Right lung (tissue), 10 donors: Measurements from ENCODE around the gene ARHGAP27. TPM values are rescaled to one million over a fixed set of nuclear protein-coding genes. Genes with fewer than 3 reads are reported as not detected.
"Not testable (repeated sequence)": the region's sequence is repeated elsewhere in the genome, so short reads cannot be mapped to it uniquely, and the experiment has no call there.

Experiments
- DNase-seq, 2 donors: peaks; one replicate each; pipeline ENCODE4 v3.0.0-alpha.2; 2013
- long read RNA-seq, 8 donors: transcript quantifications; one replicate each; lab custom pipeline, GENCODE V29; 2026
- polyA plus RNA-seq, 5 donors: library from polyadenylated mRNA; unstranded; fragments of 120-200 nt; gene quantifications; one replicate each; pipeline versions ENCODE4 v1.2.1 to v1.2.3, GENCODE V29; 2013; ENCODE audit warnings: inconsistent platforms in 1 of 5, low replicate concordance in 1 of 5; ENCODE audit not compliant: insufficient read length in 5 of 5, insufficient read depth in 1 of 5

ARHGAP27 gene, protein sequence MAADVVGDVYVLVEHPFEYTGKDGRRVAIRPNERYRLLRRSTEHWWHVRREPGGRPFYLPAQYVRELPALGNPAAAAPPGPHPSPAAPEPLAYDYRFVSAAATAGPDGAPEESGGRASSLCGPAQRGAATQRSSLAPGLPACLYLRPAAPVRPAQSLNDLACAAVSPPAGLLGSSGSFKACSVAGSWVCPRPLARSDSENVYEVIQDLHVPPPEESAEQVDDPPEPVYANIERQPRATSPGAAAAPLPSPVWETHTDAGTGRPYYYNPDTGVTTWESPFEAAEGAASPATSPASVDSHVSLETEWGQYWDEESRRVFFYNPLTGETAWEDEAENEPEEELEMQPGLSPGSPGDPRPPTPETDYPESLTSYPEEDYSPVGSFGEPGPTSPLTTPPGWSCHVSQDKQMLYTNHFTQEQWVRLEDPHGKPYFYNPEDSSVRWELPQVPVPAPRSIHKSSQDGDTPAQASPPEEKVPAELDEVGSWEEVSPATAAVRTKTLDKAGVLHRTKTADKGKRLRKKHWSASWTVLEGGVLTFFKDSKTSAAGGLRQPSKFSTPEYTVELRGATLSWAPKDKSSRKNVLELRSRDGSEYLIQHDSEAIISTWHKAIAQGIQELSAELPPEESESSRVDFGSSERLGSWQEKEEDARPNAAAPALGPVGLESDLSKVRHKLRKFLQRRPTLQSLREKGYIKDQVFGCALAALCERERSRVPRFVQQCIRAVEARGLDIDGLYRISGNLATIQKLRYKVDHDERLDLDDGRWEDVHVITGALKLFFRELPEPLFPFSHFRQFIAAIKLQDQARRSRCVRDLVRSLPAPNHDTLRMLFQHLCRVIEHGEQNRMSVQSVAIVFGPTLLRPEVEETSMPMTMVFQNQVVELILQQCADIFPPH
- polyA plus RNA-seq = 10 to 100 TPM; 18.7 to 34.2 (median 24.8) TPM
- long read RNA-seq, donor 1, partial matches to known transcripts = 0 of 5 reads
- long read RNA-seq, donor 1, other reads (novel, unspliced or antisense) = 0 of 5 reads
- long read RNA-seq, donor 2 = 0 reads
- long read RNA-seq, donor 3, partial matches to known transcripts = 0 of 5 reads
- long read RNA-seq, donor 3, other reads (novel, unspliced or antisense) = 0 of 5 reads
- long read RNA-seq, donor 4 = 0 reads
- long read RNA-seq, donor 5, partial matches to known transcripts = 0 of 1 reads
- long read RNA-seq, donor 5, other reads (novel, unspliced or antisense) = 0 of 1 reads
- long read RNA-seq, donor 6, partial matches to known transcripts = 0 of 2 reads
- long read RNA-seq, donor 6, other reads (novel, unspliced or antisense) = 0 of 2 reads
- long read RNA-seq, donor 7, partial matches to known transcripts = 0 of 4 reads
- long read RNA-seq, donor 7, other reads (novel, unspliced or antisense) = 0 of 4 reads
- long read RNA-seq, donor 8 = 0 reads

DNA sequence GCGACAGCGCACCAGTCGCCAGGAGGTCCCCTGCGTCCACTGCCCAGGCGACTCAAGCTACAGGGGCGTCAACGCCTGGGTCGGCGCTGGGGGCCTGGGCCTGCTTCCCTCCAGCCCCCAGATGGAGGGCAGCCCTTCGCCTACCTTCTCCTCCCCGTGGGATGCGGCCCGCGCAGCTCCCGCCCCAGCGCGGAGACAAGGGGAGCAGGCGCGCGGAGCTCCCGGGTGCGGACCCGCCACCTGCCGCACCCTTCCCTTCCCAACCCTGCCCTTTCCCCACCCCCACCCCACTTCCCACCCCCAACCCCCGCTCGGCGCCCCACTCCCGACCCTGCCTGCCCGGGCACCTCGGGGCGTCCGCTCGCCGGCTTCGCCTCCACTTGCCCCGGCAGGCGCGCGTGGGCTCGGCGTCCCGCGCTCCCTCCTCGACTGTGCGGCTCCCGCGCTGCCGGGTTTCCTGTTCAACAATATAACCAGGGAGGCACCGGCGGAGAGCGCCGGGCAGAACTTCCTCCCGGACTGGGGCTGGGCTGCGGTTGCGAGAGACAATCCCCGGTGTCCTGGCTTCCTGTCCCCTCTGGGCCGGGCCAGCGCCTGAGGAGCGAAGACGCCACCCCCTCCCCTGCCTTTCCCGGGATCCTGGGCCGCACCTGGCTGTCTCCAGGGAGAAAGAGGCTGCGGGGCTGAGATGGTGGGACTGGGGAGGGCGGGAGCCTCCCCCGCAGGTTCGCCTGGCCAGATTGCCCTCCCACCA is at the start of gene ARHGAP27:
Gene ARHGAP27 (minus strand): TSS at position 466 of the 754 bp plus-strand sequence. CDS start 2,591 bp downstream, outside the sequence.
- no peak for DNase-seq

GRCh38 chr17:45482317-45482716 is 49.6 kb upstream of the ARHGAP27 start:
- DNase-seq = not testable (repeated sequence)

- not testable (repeated sequence) for DNase-seq
Observed at GRCh38 chr17:45475436-45475835, 42.8 kb upstream of the ARHGAP27 start.

- not testable (repeated sequence) for DNase-seq
Observed at GRCh38 chr17:45472249-45472648, 39.6 kb upstream of the ARHGAP27 start.

DNA sequence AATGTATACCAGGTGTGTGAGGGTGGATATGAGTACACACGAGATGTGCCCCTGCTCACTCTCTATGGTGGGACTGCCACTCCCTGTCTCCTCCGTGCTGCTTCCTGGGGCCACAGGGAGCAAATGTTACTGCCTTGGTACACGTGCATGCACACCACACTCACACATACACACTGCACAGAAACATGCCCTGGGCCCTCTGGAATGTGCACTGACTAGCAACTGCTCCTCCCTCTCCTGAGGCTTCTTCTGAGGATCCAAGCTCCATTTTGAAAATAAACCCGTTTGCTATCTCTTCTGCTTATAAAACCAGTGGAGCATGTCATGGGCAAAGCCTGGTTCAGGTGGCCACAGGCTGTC is 36.5 kb upstream of the ARHGAP27 start:
- DNase-seq = not testable (repeated sequence)

DNA sequence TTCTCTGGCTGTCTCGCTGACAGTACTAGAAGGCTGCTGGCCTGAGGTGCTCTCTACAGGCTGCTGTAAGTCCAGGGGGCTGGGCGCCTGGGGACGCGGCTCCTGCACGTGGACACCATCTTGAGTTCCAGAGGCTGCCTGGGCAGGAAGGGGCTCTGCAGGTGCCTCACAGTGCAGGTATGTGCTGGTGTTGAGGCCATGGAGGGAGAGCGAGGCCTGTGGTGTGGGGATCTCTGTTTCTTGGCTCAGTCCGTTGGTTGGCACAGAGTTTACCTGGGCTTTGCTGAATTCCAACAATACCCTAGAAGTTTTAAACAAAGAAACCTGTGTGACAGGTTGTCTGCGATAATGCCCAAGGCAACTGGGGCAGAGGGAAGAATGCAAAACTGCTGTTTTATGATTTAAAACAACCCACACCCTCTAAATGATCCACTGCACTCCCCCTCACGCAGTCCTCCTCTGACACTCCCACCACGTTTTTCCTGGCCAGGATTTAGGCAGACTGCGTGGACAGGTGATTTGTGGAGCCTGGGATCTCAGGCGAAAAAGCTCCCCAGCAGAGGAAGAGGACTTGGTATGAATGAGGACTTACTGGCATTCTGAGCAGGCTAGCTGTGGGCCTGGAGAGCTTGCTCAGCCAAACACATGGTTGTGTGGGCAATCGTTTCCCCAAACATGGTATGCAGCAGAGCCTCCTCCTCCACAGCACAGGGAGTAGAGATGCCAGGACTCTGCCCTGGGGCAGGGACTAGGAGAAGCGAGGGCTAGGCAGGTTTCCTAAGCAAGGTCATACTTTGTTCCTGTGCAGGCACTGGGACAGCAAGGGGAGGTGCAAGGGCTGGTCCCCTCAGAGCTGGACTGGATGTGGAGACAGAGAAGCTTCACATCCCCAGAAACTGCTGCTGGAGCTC is 35.9 kb upstream of the ARHGAP27 start:
- not testable (repeated sequence) for DNase-seq

GRCh38 chr17:45461524-45462327 is 29.1 kb upstream of the ARHGAP27 start:
- not testable (repeated sequence) for DNase-seq

DNA sequence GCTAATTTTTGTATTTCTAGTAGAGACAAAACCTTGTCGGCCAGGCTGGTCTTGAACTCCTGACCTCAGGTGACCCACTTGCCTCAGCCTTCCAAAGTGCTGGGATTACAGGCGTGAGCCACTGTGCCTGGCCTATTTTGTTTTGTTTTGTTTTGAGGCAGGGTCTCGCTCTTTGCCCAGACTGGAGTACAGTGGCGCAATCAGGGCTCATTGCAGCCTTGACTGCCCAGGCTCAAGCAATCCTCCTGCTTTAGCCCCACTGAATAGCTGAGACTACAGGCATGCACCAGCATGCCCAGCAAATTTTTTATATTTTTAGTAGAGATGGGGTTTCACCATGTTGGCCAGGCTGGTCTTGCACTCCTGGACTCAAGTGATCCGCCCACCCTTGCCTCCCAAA is 27.8 kb upstream of the ARHGAP27 start:
- DNase-seq = not testable (repeated sequence)

GRCh38 chr17:45454341-45454740 is 21.7 kb upstream of the ARHGAP27 start:
- not testable (repeated sequence) for DNase-seq

DNA sequence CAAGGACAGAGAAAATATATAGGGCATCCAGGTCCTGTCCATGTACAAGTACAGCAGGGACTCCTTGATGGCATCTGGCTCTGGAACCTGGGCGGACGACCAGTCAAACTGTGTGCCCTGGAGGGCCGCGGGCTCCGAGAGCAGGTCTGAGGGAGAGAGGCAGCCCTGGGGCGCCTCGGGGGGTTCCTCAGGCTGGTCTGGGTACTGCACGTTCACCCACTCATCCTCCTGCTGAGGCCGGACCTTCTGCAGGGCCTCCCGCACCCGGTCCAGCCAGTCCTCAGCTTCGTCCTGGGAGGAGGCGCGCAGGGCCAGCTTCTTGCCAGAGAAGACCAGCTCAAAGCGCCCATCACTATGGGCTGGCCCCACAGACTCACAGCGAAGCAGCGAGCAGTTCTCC is 21.1 kb upstream of the ARHGAP27 start:
- DNase-seq = not testable (repeated sequence)

GRCh38 chr17:45453225-45453534 is 20.5 kb upstream of the ARHGAP27 start:
- not testable (repeated sequence) for DNase-seq

DNA sequence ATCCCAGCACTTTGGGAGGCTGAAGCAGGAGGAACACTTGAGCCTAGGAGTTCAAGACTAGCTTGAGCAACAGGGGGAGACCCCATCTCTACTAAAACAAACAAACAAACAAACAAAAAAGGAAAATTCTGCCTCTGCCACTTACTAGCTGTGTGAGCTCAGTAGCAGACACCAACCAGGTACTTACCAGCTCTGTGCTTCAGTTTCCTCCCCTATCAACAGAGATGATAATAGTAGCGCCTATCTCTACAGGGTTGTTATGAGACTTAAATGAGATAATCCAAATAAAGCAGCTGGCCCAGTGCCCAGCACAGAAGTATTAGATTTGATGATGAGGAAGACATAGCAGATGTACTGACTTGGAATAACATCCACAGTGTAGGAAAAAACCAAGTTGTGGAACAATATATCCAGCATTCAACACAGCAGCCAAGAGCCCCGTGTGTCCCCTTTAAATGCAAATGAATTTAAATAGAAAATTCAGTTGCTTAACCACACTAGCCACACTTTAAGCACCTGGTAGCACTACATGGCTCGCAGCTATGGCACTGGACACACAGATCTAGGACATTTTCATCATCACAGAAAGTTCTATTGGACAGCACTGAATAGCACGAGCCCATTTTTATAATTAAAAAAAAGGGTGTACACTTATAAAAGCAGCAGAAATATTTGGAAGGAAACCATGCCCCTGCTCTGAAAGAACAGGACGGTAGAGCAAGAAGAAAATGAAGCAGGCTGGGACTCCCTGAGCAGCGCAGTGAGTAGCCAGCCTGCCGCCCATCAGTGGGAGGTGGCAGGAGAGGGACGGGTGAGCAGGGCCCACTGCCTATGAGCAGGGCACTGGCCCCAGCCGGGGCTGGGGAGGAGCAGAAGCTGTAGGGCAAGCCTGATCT is 19.9 kb upstream of the ARHGAP27 start:
- DNase-seq = not testable (repeated sequence)

DNA sequence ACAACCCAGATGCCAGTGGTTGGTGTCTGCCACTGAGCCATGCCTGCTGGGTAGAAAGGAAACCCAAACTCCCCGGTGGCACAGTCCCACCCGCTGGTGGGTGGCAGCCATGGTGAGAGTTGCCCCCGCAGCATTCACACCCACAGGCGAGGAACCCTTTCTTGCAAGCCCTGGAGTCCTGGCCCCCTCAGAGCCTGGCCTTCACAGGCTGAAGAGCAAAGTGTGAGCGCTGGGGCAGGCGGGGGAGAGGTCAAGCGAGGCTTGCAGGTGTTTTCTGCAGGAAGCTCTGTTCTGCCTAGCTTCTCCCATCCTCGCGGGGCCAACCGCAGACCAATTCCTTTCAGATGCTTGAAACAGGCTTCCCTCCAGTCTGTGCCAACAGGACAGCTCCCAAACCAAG is 19.0 kb upstream of the ARHGAP27 start:
- DNase-seq = not testable (repeated sequence)

DNA sequence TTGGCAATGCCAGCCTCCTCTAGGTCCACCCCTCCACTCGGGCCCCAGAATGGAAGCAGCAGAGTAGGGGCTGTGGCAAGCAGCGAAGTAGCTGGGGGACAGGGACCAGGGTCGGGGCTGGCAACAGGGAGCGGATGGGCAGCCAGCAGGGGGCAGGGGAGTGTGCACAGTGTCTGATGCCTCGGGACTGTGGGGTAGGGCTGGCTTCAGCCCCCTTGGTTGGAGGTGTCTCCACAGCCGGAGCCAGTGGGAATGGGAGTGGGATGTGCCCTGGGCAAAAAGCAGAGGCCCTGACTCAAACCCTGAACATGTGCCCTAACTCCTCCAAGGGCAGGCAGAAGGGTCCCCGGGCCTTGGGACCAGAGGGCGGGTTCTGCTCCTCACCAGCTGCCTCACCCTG is 18.5 kb upstream of the ARHGAP27 start:
- DNase-seq = no peak

DNA sequence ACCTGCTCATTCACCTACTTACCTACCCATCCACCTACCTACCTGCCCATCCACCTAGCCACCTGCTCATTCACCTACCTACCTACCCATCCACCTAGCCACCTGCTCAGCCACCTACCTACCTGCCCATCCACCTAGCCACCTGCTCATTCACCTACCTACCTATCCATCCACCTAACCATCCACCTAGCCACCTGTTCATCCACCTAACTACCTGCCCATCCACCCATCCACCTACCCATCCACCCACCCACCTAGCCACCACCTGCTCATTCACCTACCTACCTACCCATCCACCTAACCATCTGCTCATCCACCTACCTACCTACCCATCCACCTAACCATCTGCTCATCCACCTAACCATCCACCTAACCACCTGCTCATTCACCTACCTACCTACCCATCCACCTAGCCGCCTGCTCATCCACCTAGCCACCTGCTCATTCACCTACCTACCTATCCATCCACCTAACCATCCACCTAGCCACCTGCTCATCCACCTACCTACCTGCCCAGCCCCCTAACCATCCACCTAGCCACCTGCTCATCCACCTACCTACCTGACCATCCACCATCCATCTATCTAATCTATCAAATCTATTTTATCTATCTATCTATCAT is 17.1 kb upstream of the ARHGAP27 start:
- not testable (repeated sequence) for DNase-seq

- DNase-seq = not testable (repeated sequence)
Observed at GRCh38 chr17:45449260-45449659, 16.6 kb upstream of the ARHGAP27 start.

- not testable (repeated sequence) for DNase-seq
Observed at GRCh38 chr17:45448483-45448882, 15.8 kb upstream of the ARHGAP27 start.
